GM19193 (cell line): ENCODE measurements around the gene LMOD3.

ENCODE experiments used
- POLR2A ChIP-seq: IDR thresholded peaks from 4 replicates; pipeline ENCODE4 v1.6.1; 2011; ENCODE audit not compliant: insufficient read depth, insufficient read length; ENCODE audit errors: extremely low read depth

Gene LMOD3

GRCh38 chr3:69141313-69141712, 18.9 kb upstream of the LMOD3 start:
- no peak for TF ChIP-seq POLR2A

GRCh38 chr3:69137412-69137811, 15.0 kb upstream of the LMOD3 start:
- no peak for TF ChIP-seq POLR2A

- TF ChIP-seq POLR2A: no peak
Observed at GRCh38 chr3:69137005-69137404, 14.6 kb upstream of the LMOD3 start.

GRCh38 chr3:69130689-69131088, 8.3 kb upstream of the LMOD3 start:
- no peak for TF ChIP-seq POLR2A

GRCh38 chr3:69129531-69129930, 7.1 kb upstream of the LMOD3 start:
- TF ChIP-seq POLR2A: no peak

GRCh38 chr3:69128509-69128908, 6.1 kb upstream of the LMOD3 start:
- TF ChIP-seq POLR2A: no peak

- TF ChIP-seq POLR2A: no peak
Observed at GRCh38 chr3:69126999-69127398, 4.6 kb upstream of the LMOD3 start.

GRCh38 chr3:69126216-69126615, 3.8 kb upstream of the LMOD3 start:
- no peak for TF ChIP-seq POLR2A

- no peak for TF ChIP-seq POLR2A
Observed at GRCh38 chr3:69121950-69122349, 445 bp downstream of the LMOD3 start.

- no peak for TF ChIP-seq POLR2A
Observed at GRCh38 chr3:69121513-69121912, 882 bp downstream of the LMOD3 start.

GRCh38 chr3:69120879-69121464, 1.4 kb downstream of the LMOD3 start:
- TF ChIP-seq POLR2A: no peak

GRCh38 chr3:69119681-69120080, 2.7 kb downstream of the LMOD3 start:
- no peak for TF ChIP-seq POLR2A

- no peak for TF ChIP-seq POLR2A
Observed at GRCh38 chr3:69119138-69119537, 3.3 kb downstream of the LMOD3 start.

- no peak for TF ChIP-seq POLR2A
Observed at GRCh38 chr3:69118555-69118954, 3.8 kb downstream of the LMOD3 start.

- no peak for TF ChIP-seq POLR2A
Observed at GRCh38 chr3:69116897-69117296, 5.5 kb downstream of the LMOD3 start.

- no peak for TF ChIP-seq POLR2A
Observed at GRCh38 chr3:69116162-69116561, 6.2 kb downstream of the LMOD3 start.

GRCh38 chr3:69115731-69116130, 6.7 kb downstream of the LMOD3 start:
- TF ChIP-seq POLR2A: no peak
